ENCODE results near the gene OGDH. TPM values are rescaled to one million over a fixed set of nuclear protein-coding genes. Genes with fewer than 3 reads are reported as not detected.

The OGDH gene
- total RNA-seq, 4 donors from 2014 or later = 98.6 to 146 (median 127) TPM

DNA sequence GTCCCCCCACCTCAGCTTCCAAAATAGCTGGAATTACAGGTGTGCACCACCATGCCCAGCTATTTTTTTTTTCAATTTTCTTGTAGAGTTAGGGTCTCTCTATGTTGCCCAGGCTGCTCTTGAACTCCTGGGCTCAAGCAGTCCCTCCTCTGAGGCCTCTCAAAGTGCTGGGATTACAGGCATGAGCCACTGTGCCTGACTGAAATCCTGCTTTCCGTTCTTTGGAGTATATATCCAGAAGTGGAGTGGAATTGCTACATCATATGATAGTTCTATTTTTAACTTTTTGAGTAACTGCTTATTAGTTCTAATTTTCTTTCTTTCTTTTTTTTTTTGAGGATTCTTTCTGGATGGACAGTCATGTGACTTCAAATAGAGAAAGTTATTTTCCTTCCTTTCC, 79.3 kb downstream of the OGDH start:
- Histone ChIP-seq H3K36me3 (peaks cover 66% of the 10 kb centered on the region), H3K27me3 (no peaks in the 10 kb centered on the region), H3K9me3 (no peaks in the 10 kb centered on the region), H3K27ac (no peak overlapping the region), H3K4me1 (no peaks in the 10 kb centered on the region), H3K4me3 (no peak overlapping the region)
- 69% methylated on average over 1 of the region's 1 CpG for WGBS
- no peak for DNase-seq (ENCODE audit: low spot score in 2 of 2)
- TF ChIP-seq EP300 (IDR thresholded peaks at IDR 0.05) = no peak
- TF ChIP-seq POLR2A (IDR thresholded peaks at IDR 0.05) = no peak
- TF ChIP-seq, protein P1, sequence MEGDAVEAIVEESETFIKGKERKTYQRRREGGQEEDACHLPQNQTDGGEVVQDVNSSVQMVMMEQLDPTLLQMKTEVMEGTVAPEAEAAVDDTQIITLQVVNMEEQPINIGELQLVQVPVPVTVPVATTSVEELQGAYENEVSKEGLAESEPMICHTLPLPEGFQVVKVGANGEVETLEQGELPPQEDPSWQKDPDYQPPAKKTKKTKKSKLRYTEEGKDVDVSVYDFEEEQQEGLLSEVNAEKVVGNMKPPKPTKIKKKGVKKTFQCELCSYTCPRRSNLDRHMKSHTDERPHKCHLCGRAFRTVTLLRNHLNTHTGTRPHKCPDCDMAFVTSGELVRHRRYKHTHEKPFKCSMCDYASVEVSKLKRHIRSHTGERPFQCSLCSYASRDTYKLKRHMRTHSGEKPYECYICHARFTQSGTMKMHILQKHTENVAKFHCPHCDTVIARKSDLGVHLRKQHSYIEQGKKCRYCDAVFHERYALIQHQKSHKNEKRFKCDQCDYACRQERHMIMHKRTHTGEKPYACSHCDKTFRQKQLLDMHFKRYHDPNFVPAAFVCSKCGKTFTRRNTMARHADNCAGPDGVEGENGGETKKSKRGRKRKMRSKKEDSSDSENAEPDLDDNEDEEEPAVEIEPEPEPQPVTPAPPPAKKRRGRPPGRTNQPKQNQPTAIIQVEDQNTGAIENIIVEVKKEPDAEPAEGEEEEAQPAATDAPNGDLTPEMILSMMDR (IDR thresholded peaks at IDR 0.05) = no peak
- TF ChIP-seq POLR2AphosphoS5 (IDR thresholded peaks at IDR 0.05) = no peak

DNA sequence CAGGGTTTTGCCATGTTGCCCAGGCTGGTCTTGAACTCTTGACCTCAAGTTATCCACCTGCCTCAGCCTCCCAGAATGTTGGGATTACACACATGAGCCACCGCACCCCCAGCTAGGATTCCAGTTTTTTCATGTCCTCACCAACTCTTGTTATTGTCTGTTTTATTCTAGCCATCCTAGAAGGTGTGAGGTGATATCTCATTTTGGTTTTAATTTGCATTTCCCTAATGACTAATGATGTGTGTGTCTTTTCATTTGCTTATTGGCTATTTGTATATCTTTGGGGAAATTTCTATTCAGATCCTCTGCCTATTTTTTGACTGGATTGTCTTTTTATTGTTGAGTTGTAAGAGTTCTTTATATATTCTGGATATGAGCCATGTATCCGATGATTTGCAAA, 83.0 kb downstream of the OGDH start:
- Histone ChIP-seq H3K36me3 (peaks cover 43% of the 10 kb centered on the region), H3K4me3 (no peak overlapping the region), H3K9me3 (no peaks in the 10 kb centered on the region), H3K4me1 (no peaks in the 10 kb centered on the region), H3K27ac (no peak overlapping the region), H3K27me3 (no peaks in the 10 kb centered on the region)
- TF ChIP-seq EP300 (IDR thresholded peaks at IDR 0.05) (no peak), POLR2A (IDR thresholded peaks at IDR 0.05) (no peak), POLR2AphosphoS5 (IDR thresholded peaks at IDR 0.05) (no peak)
- TF ChIP-seq, protein P1 (IDR thresholded peaks at IDR 0.05) = no peak
- WGBS = 93% methylated on average over 2 of the region's 2 CpGs
- DNase-seq (ENCODE audit: low spot score in 2 of 2) = no peak

DNA sequence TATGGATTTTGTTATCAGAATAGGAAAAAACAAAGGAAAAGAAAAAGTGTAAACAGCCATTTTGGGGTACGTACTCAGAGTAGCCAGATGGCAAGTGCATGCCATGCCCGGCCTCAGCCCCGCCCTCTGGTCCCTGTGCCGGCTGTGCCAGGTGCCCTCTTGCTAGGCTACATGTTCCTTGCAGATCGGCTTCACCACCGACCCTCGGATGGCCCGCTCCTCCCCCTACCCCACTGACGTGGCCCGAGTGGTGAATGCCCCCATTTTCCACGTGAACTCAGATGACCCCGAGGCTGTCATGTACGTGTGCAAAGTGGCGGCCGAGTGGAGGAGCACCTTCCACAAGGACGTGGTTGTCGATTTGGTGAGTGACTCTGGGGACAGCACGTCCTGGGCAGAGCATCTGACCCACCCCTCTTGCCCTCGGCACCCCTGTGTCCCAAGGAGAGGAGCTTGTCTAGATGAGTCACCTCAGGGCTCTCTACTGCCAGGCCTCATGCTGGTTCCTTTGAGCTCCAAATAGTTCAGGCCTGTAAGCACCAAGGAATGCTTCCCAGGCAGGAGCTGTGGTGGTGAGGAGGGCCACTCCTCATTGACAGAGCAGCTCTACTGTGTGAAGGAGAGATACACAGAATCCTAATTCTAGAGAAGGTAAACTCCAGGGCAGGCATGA, 87.3 kb downstream of the OGDH start:
- WGBS = 95% methylated on average over 15 of the region's 19 CpGs
- no peaks in the 10 kb centered on the region for H3K27me3 ChIP-seq
- H3K36me3 ChIP-seq = peaks cover 66% of the 10 kb centered on the region
- DNase-seq (ENCODE audit: low spot score in 2 of 2) = peak in 1 of 2 donors; percentile 45
- peaks cover 2% of the 10 kb centered on the region for H3K4me1 ChIP-seq
- H3K27ac ChIP-seq = no peak overlapping the region
- no peaks in the 10 kb centered on the region for H3K9me3 ChIP-seq
- H3K4me3 ChIP-seq = no peak overlapping the region
- TF ChIP-seq, protein P1 (IDR thresholded peaks at IDR 0.05) = no peak
- TF ChIP-seq POLR2AphosphoS5 (IDR thresholded peaks at IDR 0.05) = no peak
- TF ChIP-seq POLR2A (IDR thresholded peaks at IDR 0.05) = no peak
- TF ChIP-seq EP300 (IDR thresholded peaks at IDR 0.05) = no peak

DNA sequence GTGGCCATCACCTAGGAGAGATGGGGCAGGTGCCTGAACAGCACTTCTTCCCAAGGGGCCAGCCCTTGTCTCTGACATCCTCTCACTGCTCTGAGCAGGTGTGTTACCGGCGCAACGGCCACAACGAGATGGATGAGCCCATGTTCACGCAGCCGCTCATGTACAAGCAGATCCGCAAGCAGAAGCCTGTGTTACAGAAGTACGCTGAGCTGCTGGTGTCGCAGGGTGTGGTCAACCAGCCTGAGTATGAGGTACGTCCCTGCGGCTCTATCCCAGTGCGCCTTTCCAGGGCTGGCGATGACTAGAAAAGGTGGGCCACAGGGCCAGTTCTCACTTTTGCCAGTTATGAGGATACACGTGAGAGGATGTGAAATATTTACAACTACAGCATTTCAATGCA, 87.9 kb downstream of the OGDH start:
- TF ChIP-seq, protein P1 (IDR thresholded peaks at IDR 0.05) = no peak
- TF ChIP-seq EP300 (IDR thresholded peaks at IDR 0.05) (no peak), POLR2A (IDR thresholded peaks at IDR 0.05) (no peak), POLR2AphosphoS5 (IDR thresholded peaks at IDR 0.05) (no peak)
- peaks cover 70% of the 10 kb centered on the region for H3K36me3 ChIP-seq
- no peak overlapping the region for H3K27ac ChIP-seq
- WGBS = 96% methylated on average over 14 of the region's 14 CpGs
- peaks cover 2% of the 10 kb centered on the region for H3K4me1 ChIP-seq
- H3K9me3 ChIP-seq = no peaks in the 10 kb centered on the region
- no peak overlapping the region for H3K4me3 ChIP-seq
- H3K27me3 ChIP-seq = no peaks in the 10 kb centered on the region
- peak in 1 of 2 donors; percentile 31 for DNase-seq (ENCODE audit: low spot score in 2 of 2)

DNA sequence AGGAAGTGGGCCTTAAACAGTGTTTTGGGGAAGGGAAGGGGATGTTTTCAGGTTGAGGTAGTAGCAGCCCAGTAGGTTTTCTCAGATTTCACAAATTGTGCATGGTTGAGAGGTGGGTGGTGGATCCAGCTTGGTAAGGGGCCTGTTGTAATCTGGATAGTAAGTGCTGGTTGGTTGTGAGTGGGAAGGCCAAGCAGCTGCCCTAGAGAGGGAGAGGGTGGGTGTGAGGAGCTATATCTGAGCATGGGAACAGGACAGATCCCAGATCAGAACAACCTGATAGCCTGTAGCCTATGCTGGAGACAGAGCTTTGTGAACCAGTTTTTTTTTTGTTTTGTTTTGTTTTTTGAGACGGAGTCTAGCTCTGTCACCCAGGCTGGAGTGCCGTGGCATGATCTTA, 88.3 kb downstream of the OGDH start:
- 95% methylated on average over 2 of the region's 2 CpGs for WGBS
- H3K27me3 ChIP-seq = no peaks in the 10 kb centered on the region
- DNase-seq (ENCODE audit: low spot score in 2 of 2) = peak in 1 of 2 donors; percentile 7
- no peak overlapping the region for H3K27ac ChIP-seq
- H3K9me3 ChIP-seq = no peaks in the 10 kb centered on the region
- TF ChIP-seq, protein P1 (IDR thresholded peaks at IDR 0.05) = no peak
- TF ChIP-seq POLR2A (IDR thresholded peaks at IDR 0.05) (no peak), EP300 (IDR thresholded peaks at IDR 0.05) (no peak), POLR2AphosphoS5 (IDR thresholded peaks at IDR 0.05) (no peak)
- H3K36me3 ChIP-seq = peaks cover 71% of the 10 kb centered on the region
- H3K4me3 ChIP-seq = no peak overlapping the region
- H3K4me1 ChIP-seq = peaks cover 2% of the 10 kb centered on the region

Data from suprapubic skin (tissue), 4 donors.